ENCODE measurements around the gene ACSS3.

The ACSS3 gene, protein sequence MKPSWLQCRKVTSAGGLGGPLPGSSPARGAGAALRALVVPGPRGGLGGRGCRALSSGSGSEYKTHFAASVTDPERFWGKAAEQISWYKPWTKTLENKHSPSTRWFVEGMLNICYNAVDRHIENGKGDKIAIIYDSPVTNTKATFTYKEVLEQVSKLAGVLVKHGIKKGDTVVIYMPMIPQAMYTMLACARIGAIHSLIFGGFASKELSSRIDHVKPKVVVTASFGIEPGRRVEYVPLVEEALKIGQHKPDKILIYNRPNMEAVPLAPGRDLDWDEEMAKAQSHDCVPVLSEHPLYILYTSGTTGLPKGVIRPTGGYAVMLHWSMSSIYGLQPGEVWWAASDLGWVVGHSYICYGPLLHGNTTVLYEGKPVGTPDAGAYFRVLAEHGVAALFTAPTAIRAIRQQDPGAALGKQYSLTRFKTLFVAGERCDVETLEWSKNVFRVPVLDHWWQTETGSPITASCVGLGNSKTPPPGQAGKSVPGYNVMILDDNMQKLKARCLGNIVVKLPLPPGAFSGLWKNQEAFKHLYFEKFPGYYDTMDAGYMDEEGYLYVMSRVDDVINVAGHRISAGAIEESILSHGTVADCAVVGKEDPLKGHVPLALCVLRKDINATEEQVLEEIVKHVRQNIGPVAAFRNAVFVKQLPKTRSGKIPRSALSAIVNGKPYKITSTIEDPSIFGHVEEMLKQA

DNA sequence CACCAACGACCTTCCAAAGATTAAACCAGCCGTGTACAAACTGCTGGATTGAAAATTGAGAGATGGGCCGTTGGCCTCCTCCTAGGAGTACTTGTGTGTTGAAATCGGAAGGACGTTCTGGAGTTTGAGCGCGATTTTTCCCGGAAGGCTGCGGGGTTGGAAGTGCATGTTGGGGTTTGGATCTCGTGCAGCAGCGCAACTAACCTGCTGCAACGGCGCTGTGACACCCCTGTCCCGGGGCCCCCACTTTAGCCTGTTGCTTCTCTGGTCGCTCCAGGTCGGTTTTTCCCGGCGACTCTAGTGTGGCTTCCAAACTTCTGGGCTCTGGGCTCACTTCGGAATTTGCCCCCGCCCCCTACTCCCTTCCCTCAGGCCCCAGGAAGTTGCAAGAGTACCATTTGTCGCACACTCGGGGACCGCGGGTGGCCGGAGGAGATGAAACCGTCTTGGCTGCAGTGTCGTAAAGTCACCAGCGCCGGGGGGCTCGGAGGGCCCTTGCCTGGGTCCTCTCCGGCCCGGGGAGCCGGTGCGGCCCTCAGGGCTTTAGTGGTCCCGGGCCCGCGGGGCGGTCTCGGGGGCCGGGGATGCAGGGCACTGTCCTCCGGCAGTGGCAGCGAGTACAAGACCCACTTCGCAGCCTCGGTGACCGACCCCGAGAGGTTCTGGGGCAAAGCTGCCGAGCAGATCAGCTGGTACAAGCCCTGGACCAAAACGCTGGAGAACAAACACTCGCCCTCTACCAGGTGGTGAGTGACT lies at the start of gene ACSS3:
ACSS3 (plus strand) TSS at position 394 of the 756 bp plus-strand sequence; CDS start at position 436, 42 bp downstream.
- H3K36me3 ChIP-seq (replicated peaks; ENCODE audit: low read depth, low read length), result no peaks in the 10 kb centered on the region
- TF ChIP-seq CTCF (IDR thresholded peaks at IDR 0.05; ENCODE audit: low read depth, low read length) (no peak), EZH2phosphoT487 (IDR thresholded peaks at IDR 0.05; ENCODE audit: low read depth) (no peak)
- no peak within 1 kb of the TSS for H3K9ac ChIP-seq (ENCODE audit: low read length)
- H3K4me1 ChIP-seq (ENCODE audit: low read length), result peaks cover 9% of the 10 kb centered on the region; the same call in 1 of the 2 replicates
- no peaks in the 10 kb centered on the region for H3K27me3 ChIP-seq (ENCODE audit: low read depth, low read length)
- no peak within 1 kb of the TSS for H3K4me2 ChIP-seq (ENCODE audit: low read length)
- no peaks in the 10 kb centered on the region for H3K9me3 ChIP-seq (ENCODE audit: insufficient read depth, low read length)
- H3K27ac ChIP-seq (ENCODE audit: low read length), result no peak within 1 kb of the TSS
- H4K20me1 ChIP-seq (ENCODE audit: insufficient read depth, low read length), result no peaks in the 10 kb centered on the region
- H3K4me3 ChIP-seq (ENCODE audit: low read length), result no peak within 1 kb of the TSS
- H3K79me2 ChIP-seq (ENCODE audit: low read length), result no peaks in the 10 kb centered on the region
- H2AFZ ChIP-seq (ENCODE audit: low read depth, low read length), result no peak within 1 kb of the TSS

DNA sequence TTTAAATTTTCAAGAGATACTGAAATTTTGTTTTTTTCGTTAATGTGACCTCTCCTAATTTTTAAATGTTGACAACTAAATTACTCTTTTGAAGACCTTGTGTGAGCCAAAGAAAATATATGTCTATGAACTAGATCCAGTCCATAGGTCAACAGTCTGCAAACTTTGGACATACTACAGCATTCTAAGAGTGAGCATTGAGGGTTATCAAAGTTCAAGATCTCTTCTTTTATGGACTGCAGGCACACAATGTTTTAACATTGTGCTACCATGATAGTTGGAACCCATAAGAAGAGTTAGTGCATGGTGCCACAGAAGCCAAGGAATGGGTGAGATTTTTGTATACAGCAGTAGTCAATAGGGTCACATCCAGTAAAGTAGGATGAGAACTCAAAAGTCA lies 43.0 kb upstream of the ACSS3 start:
- Histone ChIP-seq H3K4me3 (ENCODE audit: low read length) (no peak overlapping the region), H3K9ac (ENCODE audit: low read length) (no peak overlapping the region), H3K36me3 (replicated peaks; ENCODE audit: low read depth, low read length) (no peaks in the 10 kb centered on the region), H2AFZ (ENCODE audit: low read depth, low read length) (no peak overlapping the region), H3K4me1 (ENCODE audit: low read length) (no peaks in the 10 kb centered on the region), H4K20me1 (ENCODE audit: insufficient read depth, low read length) (no peaks in the 10 kb centered on the region), H3K9me3 (ENCODE audit: insufficient read depth, low read length) (no peaks in the 10 kb centered on the region), H3K4me2 (ENCODE audit: low read length) (no peak overlapping the region), H3K79me2 (ENCODE audit: low read length) (no peaks in the 10 kb centered on the region), H3K27me3 (ENCODE audit: low read depth, low read length) (no peaks in the 10 kb centered on the region), H3K27ac (ENCODE audit: low read length) (no peak overlapping the region)
- no peak for TF ChIP-seq CTCF (IDR thresholded peaks at IDR 0.05; ENCODE audit: low read depth, low read length)
- TF ChIP-seq EZH2phosphoT487 (IDR thresholded peaks at IDR 0.05; ENCODE audit: low read depth), result no peak

GRCh38 chr12:81039231-81039630 lies 38.6 kb upstream of the ACSS3 start:
- H3K36me3 ChIP-seq (replicated peaks; ENCODE audit: low read depth, low read length), result no peaks in the 10 kb centered on the region
- H3K9me3 ChIP-seq (ENCODE audit: insufficient read depth, low read length), result no peaks in the 10 kb centered on the region
- H3K4me3 ChIP-seq (ENCODE audit: low read length), result no peak overlapping the region
- TF ChIP-seq EZH2phosphoT487 (IDR thresholded peaks at IDR 0.05; ENCODE audit: low read depth) (no peak), CTCF (IDR thresholded peaks at IDR 0.05; ENCODE audit: low read depth, low read length) (no peak)
- no peaks in the 10 kb centered on the region for H3K4me1 ChIP-seq (ENCODE audit: low read length)
- no peak overlapping the region for H3K9ac ChIP-seq (ENCODE audit: low read length)
- H3K27me3 ChIP-seq (ENCODE audit: low read depth, low read length), result no peaks in the 10 kb centered on the region
- no peak overlapping the region for H2AFZ ChIP-seq (ENCODE audit: low read depth, low read length)
- H4K20me1 ChIP-seq (ENCODE audit: insufficient read depth, low read length), result no peaks in the 10 kb centered on the region
- H3K79me2 ChIP-seq (ENCODE audit: low read length), result no peaks in the 10 kb centered on the region
- no peak overlapping the region for H3K4me2 ChIP-seq (ENCODE audit: low read length)
- no peak overlapping the region for H3K27ac ChIP-seq (ENCODE audit: low read length)

Measured in OCI-LY3 (cell line).